ENCODE data around the gene FCHO1. TPM values are rescaled to one million over a fixed set of nuclear protein-coding genes. Genes with fewer than 3 reads are reported as not detected.

The FCHO1 gene
- total and polyA plus RNA-seq, 4 donors = 0.69 to 2.8 (median 1.7) TPM

- peaks cover 6 to 15% (median 12%) of the 10 kb centered on the region in 4 donors for H3K36me3 ChIP-seq (ENCODE audit: control insufficient read depth in 4 of 4, insufficient read depth in 3 of 4, low read depth in 1 of 4, low read length in 3 of 4)
- no peak for TF ChIP-seq HNF4A (conservative IDR thresholded peaks at IDR 0.05)
- no peak for TF ChIP-seq RXRA (IDR thresholded peaks at IDR 0.05)
- TF ChIP-seq HNF4G (IDR thresholded peaks at IDR 0.05) = no peak
- TF ChIP-seq GABPA (IDR thresholded peaks at IDR 0.05 in 1 of 2, conservative IDR thresholded peaks at IDR 0.05 in 1 of 2) = no peak
- no peak for TF ChIP-seq TAF1 (conservative IDR thresholded peaks at IDR 0.05)
- TF ChIP-seq YY1 (IDR thresholded peaks at IDR 0.05) = no peak
- no peak for TF ChIP-seq ZBTB33 (IDR thresholded peaks at IDR 0.05)
- TF ChIP-seq, protein P1, sequence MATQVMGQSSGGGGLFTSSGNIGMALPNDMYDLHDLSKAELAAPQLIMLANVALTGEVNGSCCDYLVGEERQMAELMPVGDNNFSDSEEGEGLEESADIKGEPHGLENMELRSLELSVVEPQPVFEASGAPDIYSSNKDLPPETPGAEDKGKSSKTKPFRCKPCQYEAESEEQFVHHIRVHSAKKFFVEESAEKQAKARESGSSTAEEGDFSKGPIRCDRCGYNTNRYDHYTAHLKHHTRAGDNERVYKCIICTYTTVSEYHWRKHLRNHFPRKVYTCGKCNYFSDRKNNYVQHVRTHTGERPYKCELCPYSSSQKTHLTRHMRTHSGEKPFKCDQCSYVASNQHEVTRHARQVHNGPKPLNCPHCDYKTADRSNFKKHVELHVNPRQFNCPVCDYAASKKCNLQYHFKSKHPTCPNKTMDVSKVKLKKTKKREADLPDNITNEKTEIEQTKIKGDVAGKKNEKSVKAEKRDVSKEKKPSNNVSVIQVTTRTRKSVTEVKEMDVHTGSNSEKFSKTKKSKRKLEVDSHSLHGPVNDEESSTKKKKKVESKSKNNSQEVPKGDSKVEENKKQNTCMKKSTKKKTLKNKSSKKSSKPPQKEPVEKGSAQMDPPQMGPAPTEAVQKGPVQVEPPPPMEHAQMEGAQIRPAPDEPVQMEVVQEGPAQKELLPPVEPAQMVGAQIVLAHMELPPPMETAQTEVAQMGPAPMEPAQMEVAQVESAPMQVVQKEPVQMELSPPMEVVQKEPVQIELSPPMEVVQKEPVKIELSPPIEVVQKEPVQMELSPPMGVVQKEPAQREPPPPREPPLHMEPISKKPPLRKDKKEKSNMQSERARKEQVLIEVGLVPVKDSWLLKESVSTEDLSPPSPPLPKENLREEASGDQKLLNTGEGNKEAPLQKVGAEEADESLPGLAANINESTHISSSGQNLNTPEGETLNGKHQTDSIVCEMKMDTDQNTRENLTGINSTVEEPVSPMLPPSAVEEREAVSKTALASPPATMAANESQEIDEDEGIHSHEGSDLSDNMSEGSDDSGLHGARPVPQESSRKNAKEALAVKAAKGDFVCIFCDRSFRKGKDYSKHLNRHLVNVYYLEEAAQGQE (IDR thresholded peaks at IDR 0.05) = no peak
- TF ChIP-seq CTCF (IDR thresholded peaks at IDR 0.05; ENCODE audit: low read depth, low read length, missing input control) = no peak
- TF ChIP-seq FOXA2 (IDR thresholded peaks at IDR 0.05) = no peak
- no peak for TF ChIP-seq NR2F2 (IDR thresholded peaks at IDR 0.05)
- no peak for TF ChIP-seq MAX (IDR thresholded peaks at IDR 0.05)
- TF ChIP-seq RAD21 (IDR thresholded peaks at IDR 0.05) = no peak
- no peak for TF ChIP-seq ATF3 (IDR thresholded peaks at IDR 0.05)
- TF ChIP-seq EGR1 (IDR thresholded peaks at IDR 0.05; ENCODE audit: low read depth in 2 of 2) = no peak
- no peak for TF ChIP-seq SP1 (IDR thresholded peaks at IDR 0.05)
- no peak for TF ChIP-seq JUND (IDR thresholded peaks at IDR 0.05)
- TF ChIP-seq FOXA1 (IDR thresholded peaks at IDR 0.05) = no peak
- H3K4me3 ChIP-seq (ENCODE audit: low read depth in 1 of 3, low read length in 3 of 3) = no peak overlapping the region
- H3K27me3 ChIP-seq (ENCODE audit: control insufficient read depth in 4 of 4, insufficient read depth in 4 of 4, low read length in 3 of 4) = no peaks in the 10 kb centered on the region
- H3K4me1 ChIP-seq (ENCODE audit: control insufficient read depth in 4 of 4, insufficient read depth in 4 of 4, low read length in 3 of 4) = peaks cover 12 to 29% (median 20%) of the 10 kb centered on the region in 4 donors
- whole genome bisulfite sequencing = 74% methylated on average over 12 of the region's 12 CpGs
- H3K27ac ChIP-seq (ENCODE audit: low read depth in 1 of 2, low read length in 2 of 2) = no peak overlapping the region
- no peaks in the 10 kb centered on the region for H3K9me3 ChIP-seq (ENCODE audit: control insufficient read depth in 4 of 4, low read length in 3 of 4)
- no peak for DNase-seq (ENCODE audit: low spot score)
- H3K9ac ChIP-seq (ENCODE audit: low read depth in 1 of 2, low read length in 2 of 2) = no peak overlapping the region
Measured at GRCh38 chr19:17721111-17721628, 30.1 kb upstream of the FCHO1 start.
